ENCODE results near the gene FAM120AOS. TPM values are rescaled to one million over a fixed set of nuclear protein-coding genes. Genes with fewer than 3 reads are reported as not detected.
A peak's percentile ranks its signal among the peaks of the same experiment; 100 is the strongest.

The FAM120AOS gene
- total RNA-seq, 1 donor from 2014 or later = 40.9 TPM

- no peaks in the 10 kb centered on the region for H3K27me3 ChIP-seq
- H3K9ac ChIP-seq = no peak overlapping the region
- H3K9me3 Mint-ChIP-seq = no peaks in the 10 kb centered on the region
- H3K4me1 ChIP-seq = peaks cover 12% of the 10 kb centered on the region
- peaks cover 18% of the 10 kb centered on the region for H4K20me1 ChIP-seq (ENCODE audit: low read depth)
- no peaks in the 10 kb centered on the region for H3K36me3 ChIP-seq
- no peak overlapping the region for H3K27ac Mint-ChIP-seq
- peaks cover 19% of the 10 kb centered on the region for H3K36me3 Mint-ChIP-seq
- no peaks in the 10 kb centered on the region for H3K9me3 ChIP-seq (ENCODE audit: low read depth)
- H2AFZ ChIP-seq (replicated peaks) = no peak overlapping the region
- peaks cover 2% of the 10 kb centered on the region for H3K27me3 Mint-ChIP-seq (ENCODE audit: insufficient read depth, low read depth)
- H3F3A ChIP-seq (ENCODE audit: low read depth) = peaks cover 3% of the 10 kb centered on the region
- no peak overlapping the region for H3K4me2 ChIP-seq
- TF ChIP-seq EZH2 (IDR thresholded peaks at IDR 0.05) = no peak
- peak; percentile 40 for TF ChIP-seq CTCF (IDR thresholded peaks at IDR 0.05)
- H3K79me2 ChIP-seq (ENCODE audit: low read depth) = peaks cover 56% of the 10 kb centered on the region
- peak; percentile 23 for DNase-seq (ENCODE audit: low spot score)
- H3K27ac ChIP-seq = peak overlapping the region; percentile 25
- H3K4me3 ChIP-seq = no peak overlapping the region
- H3K4me3 Mint-ChIP-seq = no peak overlapping the region
- peaks cover 14% of the 10 kb centered on the region for H3K4me1 Mint-ChIP-seq
Measured at GRCh38 chr9:93480728-93481324, 27.4 kb upstream of the FAM120AOS start.

GRCh38 chr9:93480262-93480661 is 26.9 kb upstream of the FAM120AOS start:
- Histone ChIP-seq H3K79me2 (ENCODE audit: low read depth) (peaks cover 52% of the 10 kb centered on the region), H3K27me3 (no peaks in the 10 kb centered on the region), H3K9ac (no peak overlapping the region), H3K27ac (peak overlapping the region; percentile 25), H4K20me1 (ENCODE audit: low read depth) (peaks cover 18% of the 10 kb centered on the region), H3F3A (ENCODE audit: low read depth) (peaks cover 3% of the 10 kb centered on the region), H3K36me3 (no peaks in the 10 kb centered on the region), H3K9me3 (ENCODE audit: low read depth) (no peaks in the 10 kb centered on the region), H3K4me1 (peaks cover 12% of the 10 kb centered on the region), H3K4me2 (no peak overlapping the region), H2AFZ (replicated peaks) (no peak overlapping the region), H3K4me3 (no peak overlapping the region)
- Mint-ChIP-seq H3K9me3 (no peaks in the 10 kb centered on the region), H3K4me1 (peaks cover 14% of the 10 kb centered on the region), H3K36me3 (peaks cover 19% of the 10 kb centered on the region), H3K27me3 (ENCODE audit: insufficient read depth, low read depth) (peaks cover 2% of the 10 kb centered on the region), H3K27ac (no peak overlapping the region), H3K4me3 (no peak overlapping the region)
- DNase-seq (ENCODE audit: low spot score) = no peak
- TF ChIP-seq CTCF (IDR thresholded peaks at IDR 0.05) (no peak), EZH2 (IDR thresholded peaks at IDR 0.05) (no peak)

GRCh38 chr9:93479726-93480125 is 26.3 kb upstream of the FAM120AOS start:
- Histone ChIP-seq H3K4me2 (no peak overlapping the region), H4K20me1 (ENCODE audit: low read depth) (peaks cover 18% of the 10 kb centered on the region)

More at GRCh38 chr9:93479726-93480125, 26.3 kb upstream of the FAM120AOS start:
- H3K4me1 ChIP-seq = peaks cover 12% of the 10 kb centered on the region
- peaks cover 2% of the 10 kb centered on the region for H3K27me3 Mint-ChIP-seq (ENCODE audit: insufficient read depth, low read depth)
- H3K27ac Mint-ChIP-seq = no peak overlapping the region
- no peak overlapping the region for H3K4me3 ChIP-seq
- H3K9me3 Mint-ChIP-seq = no peaks in the 10 kb centered on the region
- H3K36me3 ChIP-seq = no peaks in the 10 kb centered on the region
- DNase-seq (ENCODE audit: low spot score) = no peak
- H3K4me3 Mint-ChIP-seq = no peak overlapping the region
- no peaks in the 10 kb centered on the region for H3K9me3 ChIP-seq (ENCODE audit: low read depth)
- H3K36me3 Mint-ChIP-seq = peaks cover 19% of the 10 kb centered on the region
- peaks cover 54% of the 10 kb centered on the region for H3K79me2 ChIP-seq (ENCODE audit: low read depth)
- peaks cover 3% of the 10 kb centered on the region for H3F3A ChIP-seq (ENCODE audit: low read depth)
- TF ChIP-seq CTCF (IDR thresholded peaks at IDR 0.05) (no peak), EZH2phosphoT487 (IDR thresholded peaks at IDR 0.05) (no peak), EZH2 (IDR thresholded peaks at IDR 0.05) (no peak)
- no peak overlapping the region for H2AFZ ChIP-seq (replicated peaks)
- H3K27me3 ChIP-seq = no peaks in the 10 kb centered on the region
- no peak overlapping the region for H3K27ac ChIP-seq
- H3K9ac ChIP-seq = no peak overlapping the region
- H3K4me1 Mint-ChIP-seq = peaks cover 14% of the 10 kb centered on the region

All from neural progenitor cell (in vitro differentiated cells).